Mesodermal cell (in vitro differentiated cells): ENCODE results near the gene UVRAG.

Experiments
- H3K27ac ChIP-seq: 2 replicates; pipeline ENCODE4 v1.7.0; 2013; ENCODE audit warnings: mild to moderate bottlenecking, low read depth, low read length, moderate library complexity; ENCODE audit not compliant: severe bottlenecking
- H3K36me3 ChIP-seq: 2 replicates; pipeline ENCODE4 v1.7.1; 2013; ENCODE audit warnings: mild to moderate bottlenecking, low read length, moderate library complexity; ENCODE audit not compliant: control insufficient read depth, insufficient read depth
- H3K4me1 ChIP-seq: one replicate; pipeline ENCODE4 v1.7.1; 2013; ENCODE audit warnings: mild to moderate bottlenecking, low read length; ENCODE audit not compliant: insufficient read depth, control insufficient read depth, poor library complexity, severe bottlenecking
- H3K4me3 ChIP-seq: 2 replicates; pipeline ENCODE4 v1.7.0; 2013; ENCODE audit warnings: low read length, control low read depth, mild to moderate bottlenecking; ENCODE audit not compliant: insufficient read depth, poor library complexity, severe bottlenecking; ENCODE audit errors: extremely low read depth
- H3K9me3 ChIP-seq: 2 replicates; pipeline ENCODE4 v1.7.1; 2013; ENCODE audit warnings: mild to moderate bottlenecking, low read length, moderate library complexity; ENCODE audit not compliant: control insufficient read depth
- WGBS, 2 experiments: methylation state at CpG; one replicate each; pipeline ENCODE4 v1.1.5; 2013; ENCODE audit warnings: missing lambda C conversion rate in 2 of 2; ENCODE audit not compliant: insufficient coverage in 2 of 2; 5-methylcytosine and 5-hydroxymethylcytosine counted together

The UVRAG gene

GRCh38 chr11:75810637-75811390 is 4.2 kb upstream of the UVRAG start:
- Histone ChIP-seq H3K27ac (no peak overlapping the region), H3K4me1 (peaks cover 19% of the 10 kb centered on the region), H3K4me3 (no peak overlapping the region), H3K36me3 (no peaks in the 10 kb centered on the region), H3K9me3 (no peaks in the 10 kb centered on the region)
- WGBS, 2 experiments, result 84 to 88% methylated on average over 7 to 8 of the region's 8 CpGs

GRCh38 chr11:75811485-75811884 is 3.5 kb upstream of the UVRAG start:
- H3K4me3 ChIP-seq, result no peak overlapping the region

GRCh38 chr11:75812542-75813040 is 2.4 kb upstream of the UVRAG start:
- WGBS, 2 experiments, result 72% methylated on average over 2 of the region's 2 CpGs
- no peak overlapping the region for H3K27ac ChIP-seq

More at GRCh38 chr11:75811485-75811884, 3.5 kb upstream of the UVRAG start:
- Histone ChIP-seq H3K9me3 (no peaks in the 10 kb centered on the region), H3K36me3 (no peaks in the 10 kb centered on the region), H3K4me1 (peaks cover 24% of the 10 kb centered on the region), H3K27ac (no peak overlapping the region)
- 84 to 91% methylated on average over 2 of the region's 2 CpGs for WGBS, 2 experiments

GRCh38 chr11:75813124-75813523 is 1.9 kb upstream of the UVRAG start:
- no peaks in the 10 kb centered on the region for H3K9me3 ChIP-seq
- 80% methylated on average over 1 of the region's 2 CpGs for WGBS, 2 experiments
- H3K4me3 ChIP-seq, result no peak overlapping the region
- H3K27ac ChIP-seq, result no peak overlapping the region
- peaks cover 29% of the 10 kb centered on the region for H3K4me1 ChIP-seq
- H3K36me3 ChIP-seq, result no peaks in the 10 kb centered on the region

More at GRCh38 chr11:75812542-75813040, 2.4 kb upstream of the UVRAG start:
- peaks cover 29% of the 10 kb centered on the region for H3K4me1 ChIP-seq
- no peaks in the 10 kb centered on the region for H3K9me3 ChIP-seq
- no peaks in the 10 kb centered on the region for H3K36me3 ChIP-seq
- no peak overlapping the region for H3K4me3 ChIP-seq

- peak overlapping the region; percentile 81 for H3K27ac ChIP-seq
- H3K4me1 ChIP-seq, result peaks cover 29% of the 10 kb centered on the region
- 90 to 100% methylated on average over 1 of the region's 1 CpG for WGBS, 2 experiments
- H3K9me3 ChIP-seq, result no peaks in the 10 kb centered on the region
- no peaks in the 10 kb centered on the region for H3K36me3 ChIP-seq
- H3K4me3 ChIP-seq, result peak overlapping the region; percentile 95
Measured at GRCh38 chr11:75813622-75814039, 1.4 kb upstream of the UVRAG start.

GRCh38 chr11:75814363-75814676 is 690 bp upstream of the UVRAG start:
- H3K27ac ChIP-seq, result peak overlapping the region; percentile 81
- 1 to 4% methylated on average over 10 to 12 of the region's 12 CpGs for WGBS, 2 experiments
- peaks cover 29% of the 10 kb centered on the region for H3K4me1 ChIP-seq
- peak overlapping the region; percentile 95 for H3K4me3 ChIP-seq
- no peaks in the 10 kb centered on the region for H3K36me3 ChIP-seq
- no peaks in the 10 kb centered on the region for H3K9me3 ChIP-seq

GRCh38 chr11:75815345-75816168 is 547 bp downstream of the UVRAG start:
- H3K27ac ChIP-seq, result peak overlapping the region; percentile 81
- peaks cover 29% of the 10 kb centered on the region for H3K4me1 ChIP-seq
- 0% methylated on average over 31 to 51 of the region's 60 CpGs for WGBS, 2 experiments
- H3K9me3 ChIP-seq, result no peaks in the 10 kb centered on the region
- peak overlapping the region; percentile 95 for H3K4me3 ChIP-seq
- no peaks in the 10 kb centered on the region for H3K36me3 ChIP-seq

GRCh38 chr11:75816561-75817239 is 1.7 kb downstream of the UVRAG start:
- Histone ChIP-seq H3K36me3 (no peaks in the 10 kb centered on the region), H3K4me3 (peak overlapping the region; percentile 95), H3K27ac (no peak overlapping the region), H3K4me1 (peaks cover 29% of the 10 kb centered on the region), H3K9me3 (no peaks in the 10 kb centered on the region)
- WGBS, 2 experiments, result 63 to 73% methylated on average over 4 to 5 of the region's 6 CpGs

GRCh38 chr11:75820645-75821044 is 5.6 kb downstream of the UVRAG start:
- no peak overlapping the region for H3K4me3 ChIP-seq
- no peaks in the 10 kb centered on the region for H3K9me3 ChIP-seq
- H3K27ac ChIP-seq, result no peak overlapping the region
- H3K4me1 ChIP-seq, result peaks cover 10% of the 10 kb centered on the region
- H3K36me3 ChIP-seq, result peaks cover 5% of the 10 kb centered on the region
- WGBS, 2 experiments, result no CpG with 5 or more reads among the region's 1 CpG

- WGBS, 2 experiments, result 76 to 95% methylated on average over 3 to 4 of the region's 5 CpGs
- Histone ChIP-seq H3K27ac (no peak overlapping the region), H3K4me3 (no peak overlapping the region), H3K4me1 (peaks cover 8% of the 10 kb centered on the region), H3K9me3 (no peaks in the 10 kb centered on the region), H3K36me3 (peaks cover 5% of the 10 kb centered on the region)
Measured at GRCh38 chr11:75821202-75821601, 6.2 kb downstream of the UVRAG start.
